ENCODE results near the gene PAPOLG. TPM values are rescaled to one million over a fixed set of nuclear protein-coding genes. Genes with fewer than 3 reads are reported as not detected.

PAPOLG gene
- polyA plus RNA-seq, 1 donor (not counting 4 experiments of a cell fraction or from before 2014, with no cell fraction given): 14.1 TPM

DNA sequence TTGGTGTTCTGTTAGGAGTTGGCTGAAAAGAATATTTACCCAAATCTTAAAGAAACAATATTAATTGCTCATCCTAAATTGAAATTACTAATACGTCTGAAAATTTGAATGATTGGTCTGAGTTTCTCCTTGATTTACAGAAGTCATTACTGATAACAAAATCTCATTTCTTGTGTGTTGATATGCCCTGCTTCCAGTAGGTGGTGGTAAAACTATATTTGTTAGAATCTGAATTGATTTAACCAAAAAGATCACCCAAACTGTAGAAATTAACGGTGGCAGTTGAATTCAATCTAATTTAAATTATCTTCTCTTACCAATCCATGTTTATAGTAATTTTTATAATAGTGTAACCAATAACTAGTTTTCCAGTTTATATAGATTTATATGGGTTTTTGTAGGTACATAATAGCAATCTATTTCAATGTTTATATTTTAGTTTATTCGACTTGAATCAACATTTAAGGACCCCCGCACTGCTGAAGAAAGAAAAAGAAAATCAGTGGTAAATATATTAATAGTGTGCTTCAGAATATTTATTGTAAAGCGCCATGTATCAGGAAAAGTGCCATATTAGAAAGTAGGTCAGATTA, 38.3 kb downstream of the PAPOLG start:
- dilution Hi-C loops (cut with MboI; ENCODE audit: extremely low pct_ligation_motif_present, low sequenced_read_pairs): no loop called here
- Histone ChIP-seq H3K27ac (ENCODE audit: control insufficient read depth, insufficient read depth, low read length) (no peak overlapping the region), H3K27me3 (ENCODE audit: control insufficient read depth, extremely low read depth, insufficient read depth, low read length) (no peaks in the 10 kb centered on the region), H3K9me3 (ENCODE audit: control insufficient read depth, low read depth, low read length) (no peaks in the 10 kb centered on the region), H3K4me1 (ENCODE audit: control insufficient read depth, extremely low read depth, insufficient read depth, low read length) (no peaks in the 10 kb centered on the region), H2AFZ (ENCODE audit: control insufficient read depth, low read length) (no peak overlapping the region), H4K20me1 (ENCODE audit: control insufficient read depth, extremely low read depth, insufficient read depth, low read length) (no peaks in the 10 kb centered on the region), H3K4me3 (ENCODE audit: control insufficient read depth in 2 of 3, extremely low read depth in 1 of 3, insufficient read depth in 2 of 3, low read depth in 1 of 3, low read length in 3 of 3) (no peak overlapping the region), H3K4me2 (ENCODE audit: control insufficient read depth, extremely low read depth, insufficient read depth, low read depth, low read length) (no peak overlapping the region), H3K9me1 (ENCODE audit: control insufficient read depth, extremely low read depth, insufficient read depth, low read length) (no peaks in the 10 kb centered on the region), H3K9ac (ENCODE audit: control insufficient read depth, extremely low read depth, insufficient read depth, low read length) (no peak overlapping the region), H3K36me3 (ENCODE audit: control insufficient read depth in 2 of 2, extremely low read depth in 1 of 2, insufficient read depth in 2 of 2, low read length in 2 of 2) (peaks cover 5 to 13% of the 10 kb centered on the region in 2 experiments), H3K79me2 (ENCODE audit: control insufficient read depth, insufficient read depth, low read length) (no peaks in the 10 kb centered on the region)
- TF ChIP-seq EZH2 (IDR thresholded peaks at IDR 0.05; ENCODE audit: low read length): no peak
- TF ChIP-seq, protein P1, sequence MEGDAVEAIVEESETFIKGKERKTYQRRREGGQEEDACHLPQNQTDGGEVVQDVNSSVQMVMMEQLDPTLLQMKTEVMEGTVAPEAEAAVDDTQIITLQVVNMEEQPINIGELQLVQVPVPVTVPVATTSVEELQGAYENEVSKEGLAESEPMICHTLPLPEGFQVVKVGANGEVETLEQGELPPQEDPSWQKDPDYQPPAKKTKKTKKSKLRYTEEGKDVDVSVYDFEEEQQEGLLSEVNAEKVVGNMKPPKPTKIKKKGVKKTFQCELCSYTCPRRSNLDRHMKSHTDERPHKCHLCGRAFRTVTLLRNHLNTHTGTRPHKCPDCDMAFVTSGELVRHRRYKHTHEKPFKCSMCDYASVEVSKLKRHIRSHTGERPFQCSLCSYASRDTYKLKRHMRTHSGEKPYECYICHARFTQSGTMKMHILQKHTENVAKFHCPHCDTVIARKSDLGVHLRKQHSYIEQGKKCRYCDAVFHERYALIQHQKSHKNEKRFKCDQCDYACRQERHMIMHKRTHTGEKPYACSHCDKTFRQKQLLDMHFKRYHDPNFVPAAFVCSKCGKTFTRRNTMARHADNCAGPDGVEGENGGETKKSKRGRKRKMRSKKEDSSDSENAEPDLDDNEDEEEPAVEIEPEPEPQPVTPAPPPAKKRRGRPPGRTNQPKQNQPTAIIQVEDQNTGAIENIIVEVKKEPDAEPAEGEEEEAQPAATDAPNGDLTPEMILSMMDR (optimal IDR thresholded peaks at IDR 0.05 in 1 of 3, IDR thresholded peaks at IDR 0.05 in 1 of 3, conservative IDR thresholded peaks at IDR 0.05 in 1 of 3; ENCODE audit: extremely low read depth in 1 of 3, insufficient read depth in 2 of 3, low read length in 3 of 3): peak in 2 of 3 experiments; percentile 10 to 41
- no peak for FAIRE-seq
- no peak for DNase-seq (ENCODE audit: low read depth, low spot score)

- DNase-seq (ENCODE audit: low read depth, low spot score): no peak
- Histone ChIP-seq H3K4me2 (ENCODE audit: control insufficient read depth, extremely low read depth, insufficient read depth, low read depth, low read length) (no peak overlapping the region), H4K20me1 (ENCODE audit: control insufficient read depth, extremely low read depth, insufficient read depth, low read length) (no peaks in the 10 kb centered on the region), H3K9me1 (ENCODE audit: control insufficient read depth, extremely low read depth, insufficient read depth, low read length) (no peaks in the 10 kb centered on the region), H3K9me3 (ENCODE audit: control insufficient read depth, low read depth, low read length) (no peaks in the 10 kb centered on the region), H3K27ac (ENCODE audit: control insufficient read depth, insufficient read depth, low read length) (no peak overlapping the region), H2AFZ (ENCODE audit: control insufficient read depth, low read length) (no peak overlapping the region), H3K36me3 (ENCODE audit: control insufficient read depth in 2 of 2, extremely low read depth in 1 of 2, insufficient read depth in 2 of 2, low read length in 2 of 2) (peaks cover 5 to 11% of the 10 kb centered on the region in 2 experiments), H3K9ac (ENCODE audit: control insufficient read depth, extremely low read depth, insufficient read depth, low read length) (no peak overlapping the region), H3K4me3 (ENCODE audit: control insufficient read depth in 2 of 3, extremely low read depth in 1 of 3, insufficient read depth in 2 of 3, low read depth in 1 of 3, low read length in 3 of 3) (no peak overlapping the region), H3K4me1 (ENCODE audit: control insufficient read depth, extremely low read depth, insufficient read depth, low read length) (no peaks in the 10 kb centered on the region), H3K27me3 (ENCODE audit: control insufficient read depth, extremely low read depth, insufficient read depth, low read length) (no peaks in the 10 kb centered on the region), H3K79me2 (ENCODE audit: control insufficient read depth, insufficient read depth, low read length) (no peaks in the 10 kb centered on the region)
- FAIRE-seq: no peak
- no peak for TF ChIP-seq EZH2 (IDR thresholded peaks at IDR 0.05; ENCODE audit: low read length)
- TF ChIP-seq, protein P1 (optimal IDR thresholded peaks at IDR 0.05 in 1 of 3, IDR thresholded peaks at IDR 0.05 in 1 of 3, conservative IDR thresholded peaks at IDR 0.05 in 1 of 3; ENCODE audit: extremely low read depth in 1 of 3, insufficient read depth in 2 of 3, low read length in 3 of 3): no peak
- dilution Hi-C loops (cut with MboI; ENCODE audit: extremely low pct_ligation_motif_present, low sequenced_read_pairs): no loop called here
Measured at GRCh38 chr2:60796573-60797509, 40.8 kb downstream of the PAPOLG start.

All from keratinocyte (primary cell).